Caco-2 (cell line): ENCODE results near the gene PMVK. TPM values are rescaled to one million over a fixed set of nuclear protein-coding genes. Genes with fewer than 3 reads are reported as not detected.

Experiments used
- BruUV-seq: library from RNA; stranded (reverse); fragments of 400-500 nt; replicated peaks from 2 replicates; lab custom pipeline; 2021; lab: Mats Ljungman, UMichigan
- CTCF ChIA-PET: fragments of 300-600 bp; sonication (Branson Sonifier 250); formaldehyde crosslinking; loops from one replicate; lab custom pipeline; 2022; ENCODE audit warnings: antibody characterized with exemption; lab: Charles Lee
- POLR2A ChIA-PET: fragments of 300-600 bp; sonication (Branson Sonifier 250); formaldehyde crosslinking; loops from one replicate; lab custom pipeline; 2022; ENCODE audit warnings: antibody characterized with exemption; lab: Charles Lee
- DNase-seq, 2 experiments: peaks; one replicate each; pipeline versions ENCODE4 v3.0.0 to v3.0.0-alpha.2; 2020 to 2022
- H3K27me3 ChIP-seq: replicated peaks from 2 replicates; pipeline ENCODE4 v1.6.0; 2011; ENCODE audit warnings: low read length; ENCODE audit not compliant: control insufficient read depth, insufficient read depth
- H3K36me3 ChIP-seq: 2 replicates; pipeline ENCODE4 v1.5.1; 2011; ENCODE audit warnings: low read length; ENCODE audit not compliant: control insufficient read depth, insufficient read depth
- H3K4me1 ChIP-seq: fragments of 250-450 bp; sonication (Bioruptor Pico); 2 replicates; pipeline ENCODE4 v1.5.1; 2020; ENCODE audit warnings: mild to moderate bottlenecking
- H3K4me3 ChIP-seq: 2 replicates; pipeline ENCODE4 v1.5.1; 2011; ENCODE audit warnings: low read depth, mild to moderate bottlenecking, control low read depth, low read length
- H3K9me3 ChIP-seq: fragments of 250-450 bp; sonication (Bioruptor Pico); 2 replicates; pipeline ENCODE4 v1.5.1; 2020; ENCODE audit warnings: mild to moderate bottlenecking, moderate library complexity
- H3K27ac Mint-ChIP-seq: one replicate; pipeline ENCODE4 v1.8.0; 2022; ENCODE audit warnings: mixed read lengths; ENCODE audit not compliant: unreplicated experiment
- H3K27me3 Mint-ChIP-seq: one replicate; pipeline ENCODE4 v1.8.0; 2022; ENCODE audit warnings: mixed read lengths; ENCODE audit not compliant: insufficient read depth, unreplicated experiment
- H3K36me3 Mint-ChIP-seq: one replicate; pipeline ENCODE4 v1.8.0; 2022; ENCODE audit warnings: mild to moderate bottlenecking, mixed read lengths; ENCODE audit not compliant: insufficient read depth, unreplicated experiment
- H3K4me1 Mint-ChIP-seq: one replicate; pipeline ENCODE4 v1.8.0; 2022; ENCODE audit warnings: low read depth, mixed read lengths; ENCODE audit not compliant: unreplicated experiment
- H3K4me3 Mint-ChIP-seq: one replicate; pipeline ENCODE4 v1.8.0; 2022; ENCODE audit warnings: mild to moderate bottlenecking, moderate library complexity, mixed read lengths; ENCODE audit not compliant: unreplicated experiment
- H3K9me3 Mint-ChIP-seq: one replicate; pipeline ENCODE4 v1.8.0; 2022; ENCODE audit warnings: mixed read lengths; ENCODE audit not compliant: unreplicated experiment
- CTCF ChIP-seq, 2 experiments: fragments of 200-600 bp in 1 of 2; IDR thresholded peaks; 1 replicate in 1 of 2; 2 replicates in 1 of 2; pipeline versions ENCODE4 v1.5.1 to v1.8.0; 2011 to 2022; ENCODE audit warnings: antibody characterized with exemption in 1 of 2, control low read depth in 1 of 2, inconsistent platforms in 1 of 2, low read depth in 1 of 2, low read length in 1 of 2, mild to moderate bottlenecking in 1 of 2, moderate library complexity in 1 of 2; ENCODE audit not compliant: insufficient read depth in 1 of 2, severe bottlenecking in 1 of 2, unreplicated experiment in 1 of 2
- intact Hi-C: fragments of 100-400 bp; cut with micrococcal nuclease; formaldehyde crosslinking; loops from one replicate; pipeline ENCODE4 v1.10.0; 2022; ENCODE audit not compliant: unreplicated experiment
- total RNA-seq: library from RNA; stranded (reverse); gene quantifications from 2 replicates; pipeline ENCODE4 v1.2.3, GENCODE V29; 2022

PMVK gene
- total RNA-seq, 1 experiment from 2014 or later: 25.1 TPM

DNA sequence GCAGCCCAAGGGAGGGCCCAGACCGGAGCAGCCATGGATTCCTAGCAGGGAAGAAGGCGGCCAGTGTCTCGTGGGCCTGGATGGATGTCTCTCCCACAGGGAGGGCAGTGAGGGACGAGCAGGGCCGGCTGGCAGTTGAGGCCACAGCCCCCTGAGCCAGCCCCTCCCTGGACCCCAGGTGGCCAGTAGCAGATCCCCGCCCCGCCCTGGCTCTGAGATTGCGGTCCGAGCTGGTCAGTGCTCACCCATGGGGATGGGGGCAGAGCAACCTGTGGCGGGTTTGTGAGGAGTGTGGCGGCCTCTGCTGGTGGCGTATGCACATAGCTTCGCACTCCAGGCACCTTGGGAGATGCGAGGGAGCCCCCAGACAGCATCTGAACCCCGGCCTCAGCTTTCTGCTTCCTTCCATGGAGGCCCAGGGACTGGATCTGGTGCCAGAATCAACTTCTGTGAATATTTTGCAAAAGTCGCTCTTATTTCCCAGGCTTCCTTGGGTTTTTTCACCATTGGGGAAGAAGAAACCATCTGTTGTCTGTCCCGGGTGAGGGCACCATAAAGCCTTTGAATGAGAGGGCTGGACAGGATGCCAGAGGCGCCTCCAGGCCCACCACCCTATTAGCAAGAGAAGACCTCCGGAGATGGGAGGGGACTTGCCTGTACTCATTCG is 58.0 kb downstream of the PMVK start:
- H3K27me3 Mint-ChIP-seq: no peaks in the 10 kb centered on the region
- peak; percentile 81 to 85 for DNase-seq
- intact Hi-C loops: loop anchor here (1.0 to 10.0 kb wide), 6 partner anchors 58 to 394 kb away; partner anchors contain the start of genes PMVK and UBE2Q1
- peaks cover 12% of the 10 kb centered on the region for H3K4me1 ChIP-seq
- TF ChIP-seq CTCF (IDR thresholded peaks at IDR 0.05; ENCODE audit: insufficient read depth in 1 of 2, low read depth in 1 of 2, low read length in 1 of 2, severe bottlenecking in 1 of 2, unreplicated experiment in 1 of 2): peak; percentile 84 to 91
- no peaks in the 10 kb centered on the region for H3K36me3 ChIP-seq
- H3K27me3 ChIP-seq: no peaks in the 10 kb centered on the region
- no peaks in the 10 kb centered on the region for H3K9me3 ChIP-seq
- H3K4me1 Mint-ChIP-seq: peaks cover 10% of the 10 kb centered on the region
- no peak overlapping the region for H3K4me3 ChIP-seq
- ChIA-PET POLR2A (no interaction called here), CTCF (interaction anchor here (0.5 to 2.2 kb wide), 20 partner anchors 8 to 883 kb away, joined by 3 to 23 read pairs (median 3); partner anchors contain the start of gene KCNN3)
- no peaks in the 10 kb centered on the region for H3K36me3 Mint-ChIP-seq
- H3K27ac Mint-ChIP-seq: no peak overlapping the region
- no peaks in the 10 kb centered on the region for H3K9me3 Mint-ChIP-seq
- H3K4me3 Mint-ChIP-seq: no peak overlapping the region
- BruUV-seq: no TSS peak

DNA sequence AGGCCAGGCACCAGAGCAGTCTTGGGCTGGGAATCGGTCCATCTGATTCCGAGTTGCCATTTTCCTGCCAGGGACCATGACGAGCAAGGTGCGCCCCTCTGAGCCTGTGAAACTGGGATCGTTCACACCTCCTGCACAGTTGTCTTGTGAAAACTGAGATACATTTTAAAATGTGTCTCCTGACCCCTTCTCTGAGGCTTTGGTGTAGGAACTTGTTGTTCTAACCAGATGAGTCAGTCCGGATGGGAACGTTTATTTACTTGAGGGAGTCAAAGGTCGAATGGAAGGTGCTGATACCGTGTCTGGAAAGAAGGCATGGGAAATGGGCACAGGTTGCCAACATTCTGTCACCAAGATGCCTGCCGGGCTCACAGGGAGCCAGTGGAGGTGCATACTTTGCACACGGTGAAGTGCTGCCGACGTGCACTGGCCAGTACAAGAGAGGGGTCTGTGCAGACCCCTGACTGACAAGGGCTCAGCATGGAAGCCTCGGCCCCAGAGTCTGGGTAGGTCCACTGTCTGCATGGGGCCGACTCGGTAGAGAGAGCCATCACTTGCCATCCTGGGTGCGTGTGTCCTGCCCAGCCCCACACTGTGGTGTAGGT is 59.0 kb downstream of the PMVK start:
- BruUV-seq: no TSS peak
- no peaks in the 10 kb centered on the region for H3K9me3 ChIP-seq
- H3K27me3 Mint-ChIP-seq: no peaks in the 10 kb centered on the region
- no peaks in the 10 kb centered on the region for H3K36me3 Mint-ChIP-seq
- ChIA-PET POLR2A (no interaction called here), CTCF (no interaction called here)
- intact Hi-C loops: loop anchor here (10.0 kb wide), 2 partner anchors 207 to 393 kb away; no protein-coding TSS in a partner anchor
- TF ChIP-seq CTCF (IDR thresholded peaks at IDR 0.05; ENCODE audit: insufficient read depth in 1 of 2, low read depth in 1 of 2, low read length in 1 of 2, severe bottlenecking in 1 of 2, unreplicated experiment in 1 of 2): no peak
- H3K9me3 Mint-ChIP-seq: no peaks in the 10 kb centered on the region
- H3K27me3 ChIP-seq: no peaks in the 10 kb centered on the region
- H3K4me1 Mint-ChIP-seq: peaks cover 10% of the 10 kb centered on the region
- no peak overlapping the region for H3K4me3 Mint-ChIP-seq
- H3K4me1 ChIP-seq: peaks cover 12% of the 10 kb centered on the region
- no peak overlapping the region for H3K27ac Mint-ChIP-seq
- H3K4me3 ChIP-seq: no peak overlapping the region
- peak in 1 of 2 experiments; percentile 17 for DNase-seq
- H3K36me3 ChIP-seq: no peaks in the 10 kb centered on the region

- H3K4me3 Mint-ChIP-seq: no peak overlapping the region
- intact Hi-C loops: loop anchor here (10.0 kb wide), 2 partner anchors 208 to 392 kb away; no protein-coding TSS in a partner anchor
- no peak overlapping the region for H3K27ac Mint-ChIP-seq
- no peaks in the 10 kb centered on the region for H3K36me3 Mint-ChIP-seq
- H3K9me3 ChIP-seq: no peaks in the 10 kb centered on the region
- CTCF ChIA-PET: no interaction called here
- H3K4me1 Mint-ChIP-seq: peaks cover 10% of the 10 kb centered on the region
- H3K27me3 ChIP-seq: no peaks in the 10 kb centered on the region
- POLR2A ChIA-PET: no interaction called here
- TF ChIP-seq CTCF (IDR thresholded peaks at IDR 0.05; ENCODE audit: insufficient read depth in 1 of 2, low read depth in 1 of 2, low read length in 1 of 2, severe bottlenecking in 1 of 2, unreplicated experiment in 1 of 2): no peak
- H3K4me3 ChIP-seq: no peak overlapping the region
- H3K4me1 ChIP-seq: peaks cover 12% of the 10 kb centered on the region
- H3K27me3 Mint-ChIP-seq: no peaks in the 10 kb centered on the region
- BruUV-seq: no TSS peak
- DNase-seq: no peak
- H3K36me3 ChIP-seq: no peaks in the 10 kb centered on the region
- no peaks in the 10 kb centered on the region for H3K9me3 Mint-ChIP-seq
These were observed 59.6 kb downstream of the PMVK start for GRCh38 chr1:154876842-154877369.
